ENCODE results near the gene CHCHD10. TPM values are rescaled to one million over a fixed set of nuclear protein-coding genes. Genes with fewer than 3 reads are reported as not detected.

The CHCHD10 gene
- total RNA-seq, 1 experiment from 2014 or later: 117 TPM

GRCh38 chr22:23755711-23756110 lies 12.1 kb downstream of the CHCHD10 start:
- Histone ChIP-seq H3K4me1 (ENCODE audit: insufficient read depth, low read length, poor library complexity, severe bottlenecking) (no peaks in the 10 kb centered on the region), H3K27me3 (replicated peaks; ENCODE audit: insufficient read depth, low read depth, low read length, poor library complexity) (no peaks in the 10 kb centered on the region), H3K27ac (ENCODE audit: low read depth, low read length, poor library complexity, severe bottlenecking) (no peak overlapping the region), H3K9me3 (ENCODE audit: low read depth, low read length, poor library complexity, severe bottlenecking) (no peaks in the 10 kb centered on the region), H3K4me3 (ENCODE audit: low read depth, low read length, poor library complexity, severe bottlenecking) (no peak overlapping the region), H3K36me3 (ENCODE audit: insufficient read depth, low read length, poor library complexity, severe bottlenecking) (no peaks in the 10 kb centered on the region)
- no peak for TF ChIP-seq CTCF (conservative IDR thresholded peaks at IDR 0.05; ENCODE audit: low read depth, low read length)
- TF ChIP-seq EZH2 (IDR thresholded peaks at IDR 0.05; ENCODE audit: borderline replicate concordance, low read depth, low read length, poor library complexity, severe bottlenecking): no peak
- ChIA-PET CTCF (no interaction called here), POLR2A (ENCODE audit: low non-redundant PET) (no interaction called here)
- DNase-seq (ENCODE audit: low spot score): no peak
- BruUV-seq (replicated peaks): no TSS peak
- intact Hi-C loops (cut with micrococcal nuclease; ENCODE audit: unreplicated experiment): no loop called here

DNA sequence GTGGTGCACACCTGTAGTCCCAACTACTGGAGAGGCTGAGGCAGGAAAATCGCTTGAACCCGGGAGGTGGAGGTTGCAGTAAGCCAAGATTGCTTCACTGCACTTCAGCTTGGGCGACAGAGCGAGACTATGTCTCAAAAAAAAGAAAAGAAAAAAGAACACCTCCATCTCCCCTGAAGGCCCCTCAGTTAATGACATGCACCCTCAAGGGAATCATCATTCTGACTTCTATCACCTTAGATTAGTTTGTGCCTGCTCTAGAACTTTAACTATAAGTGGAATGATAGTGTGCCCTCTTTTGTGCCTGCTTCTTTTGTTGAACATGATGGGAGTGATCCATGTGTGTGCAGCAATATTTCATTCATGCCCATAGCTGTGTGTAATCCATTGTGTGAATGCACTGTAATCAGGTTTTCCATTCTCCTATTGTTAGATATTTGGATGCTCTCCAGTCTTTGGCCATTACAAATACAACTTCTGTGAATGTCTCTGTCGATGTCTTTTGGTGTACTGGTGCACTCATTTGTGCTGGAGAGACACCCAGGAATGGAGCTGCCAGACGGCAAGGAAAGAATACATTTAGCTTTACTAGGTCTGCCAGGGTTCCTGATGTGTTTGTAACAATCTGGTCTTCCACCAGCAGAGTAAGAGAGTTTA lies 12.7 kb downstream of the CHCHD10 start:
- no peaks in the 10 kb centered on the region for H3K27me3 ChIP-seq (replicated peaks; ENCODE audit: insufficient read depth, low read depth, low read length, poor library complexity)
- no peak for DNase-seq (ENCODE audit: low spot score)
- BruUV-seq (replicated peaks): no TSS peak
- H3K36me3 ChIP-seq (ENCODE audit: insufficient read depth, low read length, poor library complexity, severe bottlenecking): no peaks in the 10 kb centered on the region
- no peak overlapping the region for H3K4me3 ChIP-seq (ENCODE audit: low read depth, low read length, poor library complexity, severe bottlenecking)
- TF ChIP-seq EZH2 (IDR thresholded peaks at IDR 0.05; ENCODE audit: borderline replicate concordance, low read depth, low read length, poor library complexity, severe bottlenecking) (no peak), CTCF (conservative IDR thresholded peaks at IDR 0.05; ENCODE audit: low read depth, low read length) (no peak)
- intact Hi-C loops (cut with micrococcal nuclease; ENCODE audit: unreplicated experiment): no loop called here
- no peaks in the 10 kb centered on the region for H3K9me3 ChIP-seq (ENCODE audit: low read depth, low read length, poor library complexity, severe bottlenecking)
- POLR2A ChIA-PET (ENCODE audit: low non-redundant PET): no interaction called here
- H3K27ac ChIP-seq (ENCODE audit: low read depth, low read length, poor library complexity, severe bottlenecking): no peak overlapping the region
- H3K4me1 ChIP-seq (ENCODE audit: insufficient read depth, low read length, poor library complexity, severe bottlenecking): no peaks in the 10 kb centered on the region
- CTCF ChIA-PET: no interaction called here

DNA sequence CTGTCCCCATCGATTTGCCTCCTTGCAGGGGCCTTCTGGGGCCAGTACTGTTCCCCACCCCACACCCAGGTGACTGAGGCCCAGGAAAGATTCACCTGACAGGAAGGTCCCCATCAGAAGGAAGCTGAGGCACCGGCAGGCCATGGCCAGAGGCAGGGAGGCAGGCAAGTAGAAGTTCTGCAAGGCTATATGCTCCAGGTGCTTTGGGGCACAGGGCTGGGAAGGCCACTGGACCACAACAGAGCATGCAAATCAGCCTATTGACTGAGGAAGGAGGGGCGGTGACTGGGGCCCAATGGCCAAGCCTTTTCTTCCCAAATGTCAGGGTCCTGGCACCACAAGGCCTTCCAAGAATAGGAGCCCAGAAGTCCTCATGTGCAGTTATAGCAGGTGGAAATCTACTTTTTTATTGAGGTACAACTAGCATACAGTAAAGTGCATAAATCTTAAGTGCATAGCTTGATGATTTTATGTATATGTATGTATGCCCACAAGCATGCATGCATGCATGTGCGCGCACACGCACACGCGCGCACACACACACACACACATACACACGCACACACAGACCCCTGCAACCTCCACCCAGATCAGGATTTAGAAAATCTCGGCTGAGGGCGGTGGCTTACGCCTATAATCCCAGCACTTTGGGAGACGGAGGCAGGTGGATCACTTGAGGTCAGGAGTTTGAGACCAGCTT lies 13.4 kb downstream of the CHCHD10 start, which contains the start of gene VPREB3:
Gene VPREB3, minus strand, starts transcription at position 206 of the 700 bp plus-strand sequence. Its CDS starts 62 bp downstream, at position 144.
- ChIA-PET POLR2A (ENCODE audit: low non-redundant PET) (no interaction called here), CTCF (no interaction called here)
- no TSS peak for BruUV-seq (replicated peaks)
- Histone ChIP-seq H3K27ac (ENCODE audit: low read depth, low read length, poor library complexity, severe bottlenecking) (no peak within 1 kb of the TSS), H3K4me1 (ENCODE audit: insufficient read depth, low read length, poor library complexity, severe bottlenecking) (peaks cover 4% of the 10 kb centered on the region), H3K4me3 (ENCODE audit: low read depth, low read length, poor library complexity, severe bottlenecking) (no peak within 1 kb of the TSS), H3K27me3 (replicated peaks; ENCODE audit: insufficient read depth, low read depth, low read length, poor library complexity) (no peaks in the 10 kb centered on the region), H3K9me3 (ENCODE audit: low read depth, low read length, poor library complexity, severe bottlenecking) (no peaks in the 10 kb centered on the region), H3K36me3 (ENCODE audit: insufficient read depth, low read length, poor library complexity, severe bottlenecking) (no peaks in the 10 kb centered on the region)
- no peak for DNase-seq (ENCODE audit: low spot score)
- intact Hi-C loops (cut with micrococcal nuclease; ENCODE audit: unreplicated experiment): no loop called here
- no peak for TF ChIP-seq EZH2 (IDR thresholded peaks at IDR 0.05; ENCODE audit: borderline replicate concordance, low read depth, low read length, poor library complexity, severe bottlenecking)
- no peak for TF ChIP-seq CTCF (conservative IDR thresholded peaks at IDR 0.05; ENCODE audit: low read depth, low read length)
